Caki2 (cell line): ENCODE results near the gene BRINP1. TPM values are rescaled to one million over a fixed set of nuclear protein-coding genes. Genes with fewer than 3 reads are reported as not detected.

Source experiments
- DNase-seq: peaks from one replicate; pipeline ENCODE4 v3.0.0-alpha.2; 2015; ENCODE audit warnings: low read depth
- in situ Hi-C: cut with HindIII; loops from 2 replicates; pipeline ENCODE4 v1.10.0; 2016; ENCODE audit warnings: low sequenced_read_pairs, low pct_unique_long_range_greater_than_20kb, mixed read lengths
- total RNA-seq: library from RNA; depleted of rRNA; stranded (reverse); fragments of >200 nt; shearing (Covaris generic); gene quantifications from 2 replicates; pipeline ENCODE4 v1.2.3, GENCODE V29; 2014; ENCODE audit warnings: low replicate concordance

The BRINP1 gene
- total RNA-seq, 1 experiment from 2014 or later: 6.7 TPM

- DNase-seq: no peak
- in situ Hi-C loops: no loop called here
These were observed 11.7 kb downstream of the BRINP1 start for GRCh38 chr9:119357336-119358096.

DNA sequence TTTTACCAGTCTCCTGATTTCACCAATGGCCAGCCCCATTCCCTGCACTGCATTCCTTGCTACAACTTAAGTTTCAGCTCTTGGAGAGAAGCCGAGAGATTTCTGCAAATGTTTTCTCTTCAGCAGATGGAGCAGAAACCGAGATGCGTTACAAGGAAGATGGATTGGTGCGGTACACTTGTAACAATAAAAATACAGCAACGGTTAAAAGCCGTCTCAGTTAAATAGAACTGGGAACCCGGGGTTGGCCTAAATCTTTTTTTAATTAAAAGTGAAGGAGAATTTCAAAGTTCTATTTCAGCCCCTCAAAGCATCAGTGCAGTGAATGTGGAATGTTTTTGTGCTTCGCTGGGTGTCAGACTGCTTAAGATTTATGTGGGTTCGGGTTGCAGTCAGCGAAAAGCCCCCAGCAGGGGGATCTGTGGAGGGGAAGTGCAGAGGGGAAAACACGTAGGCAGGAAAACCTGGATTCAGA, 19.8 kb downstream of the BRINP1 start:
- in situ Hi-C loops: no loop called here
- no peak for DNase-seq

DNA sequence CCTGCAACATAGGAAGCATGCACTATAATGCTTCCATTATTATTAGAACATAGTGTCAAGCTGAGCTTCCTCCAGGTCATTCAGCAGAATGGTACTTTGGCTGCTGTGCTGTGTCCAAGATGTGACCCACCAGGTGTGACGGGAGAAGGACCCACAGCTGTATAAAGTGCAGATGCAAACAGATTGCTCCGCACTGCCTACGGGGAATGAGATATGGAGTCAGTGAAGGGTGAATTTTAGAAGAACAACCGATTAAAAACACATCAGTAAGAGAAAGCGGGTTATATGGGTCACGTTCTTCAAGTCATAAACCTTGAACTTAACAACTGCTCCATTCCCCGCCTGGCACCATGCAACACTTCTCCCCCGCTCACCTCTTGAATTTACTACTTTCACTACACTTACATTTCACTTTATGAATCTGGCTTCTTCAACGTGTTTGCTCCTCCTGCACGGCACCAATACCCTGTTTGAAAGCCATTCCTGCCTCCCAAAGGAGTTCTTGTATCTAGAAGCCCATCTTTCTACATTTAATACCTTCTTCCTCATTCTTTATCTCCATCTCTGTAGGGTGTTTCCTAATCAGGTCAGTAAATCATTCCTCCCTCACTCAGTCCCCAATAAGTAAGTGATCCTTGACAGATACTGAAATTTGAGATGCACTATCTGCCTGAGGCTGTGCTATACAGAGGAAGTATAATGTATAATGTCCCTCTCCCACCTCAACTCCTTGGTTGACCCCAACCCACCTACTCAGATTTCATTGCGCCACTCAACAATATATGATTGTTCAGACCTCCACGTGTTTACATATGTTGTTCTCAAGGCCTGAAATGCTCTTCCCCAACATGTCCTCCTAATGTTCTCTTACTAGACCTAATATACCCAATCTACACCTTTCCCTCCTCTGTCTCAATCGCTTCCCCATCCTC, 25.9 kb downstream of the BRINP1 start:
- in situ Hi-C loops: no loop called here
- DNase-seq: no peak

DNA sequence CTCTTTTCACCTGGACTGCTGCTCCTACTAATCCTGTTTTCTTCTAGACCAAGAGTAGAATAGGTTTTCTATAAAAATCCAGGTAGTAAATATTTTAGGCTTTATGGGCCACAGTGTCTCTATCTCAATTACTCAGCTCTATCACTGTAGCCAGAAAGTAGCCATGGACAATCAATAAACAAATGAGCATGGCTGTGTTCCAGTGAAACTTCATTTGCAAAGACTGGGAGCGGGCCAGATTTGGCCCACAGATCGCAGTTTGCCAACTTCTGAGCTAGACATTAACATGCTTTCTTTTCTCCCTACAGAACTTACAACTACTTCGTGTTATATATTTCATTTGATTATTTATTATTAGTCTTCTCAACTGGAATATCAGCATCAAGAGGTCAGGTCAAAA, 30.2 kb downstream of the BRINP1 start:
- no peak for DNase-seq
- in situ Hi-C loops: no loop called here

DNA sequence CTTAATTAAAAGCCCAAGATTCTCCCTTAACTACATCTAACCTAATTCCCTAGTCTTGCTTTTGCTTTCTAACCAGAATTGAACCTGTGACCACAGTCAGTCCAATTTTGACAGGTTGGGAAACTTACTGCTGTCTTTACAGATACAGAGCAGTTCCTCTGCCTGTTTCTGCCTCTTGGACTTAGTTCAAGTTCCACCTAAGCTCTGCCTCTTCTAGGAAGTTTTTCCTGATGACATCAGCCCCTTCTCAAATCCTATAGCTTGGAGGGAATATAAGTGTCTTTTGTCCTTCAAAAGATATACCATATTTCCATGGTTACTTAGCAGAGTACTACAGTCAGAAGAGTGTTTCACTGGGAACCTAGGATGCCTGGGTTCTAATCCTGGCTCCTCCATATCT, 31.7 kb downstream of the BRINP1 start:
- no peak for DNase-seq
- in situ Hi-C loops: no loop called here

- in situ Hi-C loops: no loop called here
- no peak for DNase-seq
These were observed 34.5 kb downstream of the BRINP1 start for GRCh38 chr9:119334745-119335144.

DNA sequence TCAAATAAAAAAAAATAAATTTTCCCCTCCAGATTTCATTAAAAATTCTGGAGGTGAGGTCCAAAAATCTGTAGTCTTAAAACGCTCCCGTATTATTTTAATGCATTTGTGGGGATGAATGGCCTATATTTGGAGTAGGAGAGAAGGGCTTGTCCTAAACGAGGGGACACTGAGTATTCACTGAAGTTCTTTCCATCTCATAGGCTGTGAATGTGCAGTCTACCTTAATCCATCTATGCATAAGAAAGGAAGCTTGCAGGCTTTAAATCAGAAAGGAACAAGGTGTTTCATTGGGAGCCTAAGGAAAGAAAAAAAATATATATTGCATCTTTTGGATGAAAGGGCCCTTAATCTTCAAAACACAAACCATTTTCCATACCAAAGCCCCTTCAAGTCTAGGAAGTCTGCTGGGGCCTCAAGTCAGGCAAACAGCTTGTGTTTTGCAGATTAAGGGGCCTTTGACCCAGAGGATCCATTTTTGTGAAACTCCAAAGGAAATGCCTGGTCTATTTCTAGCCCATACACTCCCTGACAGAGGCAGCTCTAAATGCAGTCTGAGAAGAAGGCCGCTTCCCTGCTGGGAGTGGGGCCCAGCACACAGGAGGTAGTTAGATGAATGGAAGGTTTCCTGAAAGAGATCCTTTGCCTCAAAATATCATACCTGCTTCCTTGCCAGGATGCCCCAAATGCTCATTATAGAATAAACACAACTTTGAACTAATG, 35.6 kb downstream of the BRINP1 start:
- no peak for DNase-seq
- in situ Hi-C loops: no loop called here

GRCh38 chr9:119332522-119332921, 36.7 kb downstream of the BRINP1 start:
- in situ Hi-C loops: no loop called here
- no peak for DNase-seq

GRCh38 chr9:119322184-119322583, 47.1 kb downstream of the BRINP1 start:
- in situ Hi-C loops: no loop called here
- peak; percentile 23 for DNase-seq

DNA sequence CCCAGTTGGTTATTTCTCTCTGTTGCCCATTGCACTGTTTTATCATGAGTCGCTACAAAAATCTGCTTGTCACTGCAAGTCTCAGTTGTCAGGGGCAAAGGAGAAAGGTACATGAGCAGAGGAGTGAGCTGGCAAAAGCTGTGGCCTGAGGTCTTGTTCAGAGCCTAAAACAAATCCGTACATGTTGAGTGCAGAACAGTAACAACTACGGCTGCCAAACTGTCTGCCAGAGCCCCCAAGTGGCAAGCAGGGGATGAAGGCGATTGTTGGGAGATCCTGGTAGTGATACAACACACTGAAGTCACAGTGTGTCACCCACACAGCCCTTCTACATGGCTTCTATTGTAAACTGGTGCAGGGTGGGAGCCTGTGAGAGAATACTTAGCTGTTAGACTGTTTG, 50.9 kb downstream of the BRINP1 start:
- DNase-seq: no peak
- in situ Hi-C loops: no loop called here

GRCh38 chr9:119313846-119314245, 55.4 kb downstream of the BRINP1 start:
- DNase-seq: no peak
- in situ Hi-C loops: no loop called here

DNA sequence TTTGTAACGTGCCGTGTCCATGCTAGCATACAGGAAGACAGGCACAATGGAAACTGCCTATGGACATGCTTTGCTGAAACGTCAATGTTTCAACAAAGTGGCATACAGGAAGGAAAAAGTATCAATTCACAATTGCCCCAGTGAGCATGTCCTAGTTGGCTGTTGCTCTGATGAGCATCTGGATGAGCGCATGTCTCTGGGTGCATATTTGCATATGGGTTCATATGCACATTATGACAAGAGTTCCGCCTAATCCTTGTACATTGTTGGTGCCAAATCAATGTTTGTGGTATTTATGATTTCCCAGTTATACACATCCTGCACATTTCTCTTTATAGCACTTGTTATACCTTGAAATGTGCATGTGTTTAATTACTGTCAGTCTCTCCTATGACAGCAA, 58.5 kb downstream of the BRINP1 start:
- DNase-seq: no peak
- in situ Hi-C loops: no loop called here

- no peak for DNase-seq
- in situ Hi-C loops: no loop called here
These were observed 61.8 kb downstream of the BRINP1 start for GRCh38 chr9:119307471-119307870.

DNA sequence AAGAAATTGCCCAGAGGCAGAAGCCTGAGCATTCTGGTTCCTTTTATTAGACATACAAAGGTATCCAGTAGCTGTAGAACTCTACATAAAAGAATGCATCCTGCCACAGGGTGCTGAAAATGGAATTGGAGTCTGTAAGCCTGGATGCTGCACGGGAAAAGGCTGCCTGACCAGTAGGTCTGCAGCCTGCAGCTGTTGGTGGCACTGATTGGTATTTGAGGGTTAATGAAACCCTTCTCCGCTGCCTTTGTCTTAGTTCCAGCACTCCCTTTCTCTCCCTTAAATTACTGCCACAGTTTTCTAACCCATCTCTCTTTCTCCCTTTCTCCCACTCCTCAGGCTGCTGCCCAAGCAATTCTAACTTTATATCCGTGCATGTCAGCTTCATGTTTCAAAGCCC, 64.7 kb downstream of the BRINP1 start:
- no peak for DNase-seq
- in situ Hi-C loops: no loop called here

DNA sequence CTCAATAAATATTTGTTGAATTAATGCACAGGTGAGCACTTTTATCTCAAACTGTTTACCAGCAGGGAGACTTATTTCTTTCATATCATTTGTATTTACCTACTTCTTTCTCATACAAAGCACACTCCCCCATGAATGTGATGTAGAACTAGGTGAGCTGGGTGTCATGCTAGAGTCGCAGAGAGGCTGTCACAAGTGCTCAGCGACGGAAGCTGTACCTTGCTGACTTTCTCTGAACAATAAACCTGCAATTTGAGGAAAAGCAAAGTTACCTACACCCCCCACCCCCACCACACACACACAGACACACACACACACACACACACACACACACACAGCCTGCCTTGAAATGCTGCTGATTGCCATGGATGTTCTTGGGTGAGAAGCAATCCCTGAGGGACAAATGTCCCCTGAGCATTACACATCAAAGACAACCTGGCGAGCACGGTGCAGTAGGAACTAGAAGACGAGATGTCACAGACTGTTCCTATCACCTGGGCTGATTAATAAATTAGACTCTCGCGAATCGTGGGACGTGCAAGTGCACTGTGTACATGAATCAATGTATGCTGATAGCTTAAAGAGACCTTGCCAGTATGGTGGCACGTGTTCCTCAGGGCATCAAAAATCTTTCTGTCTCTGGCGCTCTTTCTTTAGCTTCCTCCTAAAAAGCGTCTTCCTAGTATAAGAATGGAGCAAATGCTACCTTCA, 66.1 kb downstream of the BRINP1 start:
- in situ Hi-C loops: no loop called here

DNA sequence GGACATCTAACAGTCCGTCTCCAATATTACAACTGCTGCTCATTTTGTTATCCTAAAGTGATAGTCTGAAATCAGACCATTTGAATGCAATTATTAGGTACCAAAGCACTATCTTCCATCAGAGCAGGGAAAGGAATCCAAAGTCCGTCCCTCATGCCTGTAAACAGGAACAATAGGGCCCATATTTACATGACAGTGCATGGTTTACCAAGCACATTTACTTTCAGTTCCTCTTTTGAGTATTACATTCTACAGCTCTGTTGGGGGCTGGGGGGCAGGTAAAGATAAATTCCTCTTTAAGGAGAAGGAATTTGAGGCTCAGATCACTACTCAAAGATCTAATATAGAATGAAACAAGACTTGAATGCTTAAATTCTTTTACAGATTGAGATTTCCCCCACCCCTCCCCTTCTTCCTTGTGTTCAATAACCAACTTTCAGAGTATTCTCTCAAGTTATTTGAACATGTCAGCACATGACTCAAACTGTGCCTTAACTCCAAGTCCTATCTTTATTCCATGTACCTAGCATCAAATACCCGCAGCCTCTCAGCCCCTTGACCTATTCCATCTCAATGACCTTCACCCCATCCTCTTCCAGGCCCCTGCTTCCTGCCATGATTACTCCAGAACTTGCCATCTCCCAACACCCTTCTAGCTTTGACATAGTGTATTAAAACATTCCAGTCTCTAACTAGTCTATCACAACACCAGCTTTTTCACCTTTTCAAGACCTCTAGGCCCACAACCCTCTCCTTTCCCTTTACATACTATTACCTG, 71.0 kb downstream of the BRINP1 start:
- in situ Hi-C loops: no loop called here
- no peak for DNase-seq

More for the DNA sequence above, 66.1 kb downstream of the BRINP1 start:
- no peak for DNase-seq

GRCh38 chr9:119291554-119291953, 77.7 kb downstream of the BRINP1 start:
- in situ Hi-C loops: no loop called here
- no peak for DNase-seq
